ENCODE measurements around the gene TTC5.

TTC5 gene

DNA sequence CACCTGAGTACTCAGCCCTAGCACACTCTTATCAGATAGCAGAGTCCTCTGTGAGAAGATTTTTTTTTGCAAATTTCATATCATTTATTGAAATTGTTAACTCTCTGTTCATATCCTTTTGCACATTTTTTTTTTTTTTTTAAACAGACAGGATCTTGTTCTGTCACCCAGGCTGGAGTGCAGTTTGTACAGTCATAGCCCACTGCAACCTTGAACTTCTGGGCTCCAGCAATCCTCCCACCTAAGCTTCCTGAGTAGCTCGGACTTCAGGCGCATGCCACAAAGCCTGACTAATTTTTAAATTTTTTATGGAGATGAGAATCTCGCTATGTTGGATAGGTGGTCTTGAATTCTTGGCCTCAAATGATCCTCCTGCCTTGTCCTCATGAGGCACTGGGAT, 42.0 kb upstream of the TTC5 start:
- peaks cover 26% of the 10 kb centered on the region for H3K79me2 ChIP-seq (ENCODE audit: control insufficient read depth, low read length)
- peaks cover 80% of the 10 kb centered on the region for H3K36me3 ChIP-seq (ENCODE audit: control insufficient read depth, low read length)
- TF ChIP-seq, protein P1, sequence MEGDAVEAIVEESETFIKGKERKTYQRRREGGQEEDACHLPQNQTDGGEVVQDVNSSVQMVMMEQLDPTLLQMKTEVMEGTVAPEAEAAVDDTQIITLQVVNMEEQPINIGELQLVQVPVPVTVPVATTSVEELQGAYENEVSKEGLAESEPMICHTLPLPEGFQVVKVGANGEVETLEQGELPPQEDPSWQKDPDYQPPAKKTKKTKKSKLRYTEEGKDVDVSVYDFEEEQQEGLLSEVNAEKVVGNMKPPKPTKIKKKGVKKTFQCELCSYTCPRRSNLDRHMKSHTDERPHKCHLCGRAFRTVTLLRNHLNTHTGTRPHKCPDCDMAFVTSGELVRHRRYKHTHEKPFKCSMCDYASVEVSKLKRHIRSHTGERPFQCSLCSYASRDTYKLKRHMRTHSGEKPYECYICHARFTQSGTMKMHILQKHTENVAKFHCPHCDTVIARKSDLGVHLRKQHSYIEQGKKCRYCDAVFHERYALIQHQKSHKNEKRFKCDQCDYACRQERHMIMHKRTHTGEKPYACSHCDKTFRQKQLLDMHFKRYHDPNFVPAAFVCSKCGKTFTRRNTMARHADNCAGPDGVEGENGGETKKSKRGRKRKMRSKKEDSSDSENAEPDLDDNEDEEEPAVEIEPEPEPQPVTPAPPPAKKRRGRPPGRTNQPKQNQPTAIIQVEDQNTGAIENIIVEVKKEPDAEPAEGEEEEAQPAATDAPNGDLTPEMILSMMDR (IDR thresholded peaks at IDR 0.05; ENCODE audit: low read depth, low read length, poor library complexity, severe bottlenecking), result no peak
- TF ChIP-seq EZH2phosphoT487 (IDR thresholded peaks at IDR 0.05; ENCODE audit: borderline replicate concordance, low read length), result no peak

GRCh38 chr14:20346713-20347112, 41.0 kb upstream of the TTC5 start:
- no peaks in the 10 kb centered on the region for H3K9me3 ChIP-seq (ENCODE audit: control insufficient read depth, insufficient read depth, low read length)
- H3K4me1 ChIP-seq (ENCODE audit: control insufficient read depth, low read length), result peaks cover 11% of the 10 kb centered on the region
- H4K20me1 ChIP-seq (ENCODE audit: control insufficient read depth, insufficient read depth, low read depth, low read length), result no peaks in the 10 kb centered on the region
- H3K4me3 ChIP-seq (ENCODE audit: low read length), result no peak overlapping the region
- no peaks in the 10 kb centered on the region for H3K9me2 ChIP-seq (replicated peaks; ENCODE audit: control insufficient read depth, low read length)
- peaks cover 7% of the 10 kb centered on the region for H3F3A ChIP-seq (ENCODE audit: control insufficient read depth, insufficient read depth)
- TF ChIP-seq EZH2phosphoT487 (IDR thresholded peaks at IDR 0.05; ENCODE audit: borderline replicate concordance, low read length), result no peak
- TF ChIP-seq, protein P1 (IDR thresholded peaks at IDR 0.05; ENCODE audit: low read depth, low read length, poor library complexity, severe bottlenecking), result no peak
- H3K4me2 ChIP-seq (ENCODE audit: low read length), result no peak overlapping the region
- H3K79me2 ChIP-seq (ENCODE audit: control insufficient read depth, low read length), result peaks cover 26% of the 10 kb centered on the region
- peaks cover 72% of the 10 kb centered on the region for H3K36me3 ChIP-seq (ENCODE audit: control insufficient read depth, low read length)
- no peaks in the 10 kb centered on the region for H3K27me3 ChIP-seq (ENCODE audit: control insufficient read depth, low read length)
- H3K27ac ChIP-seq (ENCODE audit: low read depth, low read length), result no peak overlapping the region

More for the DNA sequence above, 42.0 kb upstream of the TTC5 start:
- Histone ChIP-seq H3K27me3 (ENCODE audit: control insufficient read depth, low read length) (no peaks in the 10 kb centered on the region), H3K4me1 (ENCODE audit: control insufficient read depth, low read length) (peaks cover 10% of the 10 kb centered on the region), H3K4me3 (ENCODE audit: low read length) (no peak overlapping the region), H3K4me2 (ENCODE audit: low read length) (no peak overlapping the region), H3K27ac (ENCODE audit: low read depth, low read length) (no peak overlapping the region), H3F3A (ENCODE audit: control insufficient read depth, insufficient read depth) (peaks cover 2% of the 10 kb centered on the region; the same call in 1 of the 2 replicates), H3K9me3 (ENCODE audit: control insufficient read depth, insufficient read depth, low read length) (no peaks in the 10 kb centered on the region), H4K20me1 (ENCODE audit: control insufficient read depth, insufficient read depth, low read depth, low read length) (no peaks in the 10 kb centered on the region), H3K9me2 (replicated peaks; ENCODE audit: control insufficient read depth, low read length) (no peaks in the 10 kb centered on the region)

- Histone ChIP-seq H3K4me3 (ENCODE audit: low read length) (no peak overlapping the region), H3K36me3 (ENCODE audit: control insufficient read depth, low read length) (peaks cover 61% of the 10 kb centered on the region), H3K9me2 (replicated peaks; ENCODE audit: control insufficient read depth, low read length) (no peaks in the 10 kb centered on the region), H3K79me2 (ENCODE audit: control insufficient read depth, low read length) (peaks cover 26% of the 10 kb centered on the region), H3K9me3 (ENCODE audit: control insufficient read depth, insufficient read depth, low read length) (no peaks in the 10 kb centered on the region), H3K4me2 (ENCODE audit: low read length) (0 out of 2 replicates have a peak overlapping the region, but pooled peaks have one; percentile 88), H3K27ac (ENCODE audit: low read depth, low read length) (no peak overlapping the region), H3F3A (ENCODE audit: control insufficient read depth, insufficient read depth) (peaks cover 16% of the 10 kb centered on the region), H3K4me1 (ENCODE audit: control insufficient read depth, low read length) (peaks cover 17% of the 10 kb centered on the region), H4K20me1 (ENCODE audit: control insufficient read depth, insufficient read depth, low read depth, low read length) (no peaks in the 10 kb centered on the region), H3K27me3 (ENCODE audit: control insufficient read depth, low read length) (no peaks in the 10 kb centered on the region)
- TF ChIP-seq EZH2phosphoT487 (IDR thresholded peaks at IDR 0.05; ENCODE audit: borderline replicate concordance, low read length), result no peak
- TF ChIP-seq, protein P1 (IDR thresholded peaks at IDR 0.05; ENCODE audit: low read depth, low read length, poor library complexity, severe bottlenecking), result no peak
Observed at GRCh38 chr14:20345366-20345765, 39.6 kb upstream of the TTC5 start.

Measured in DOHH2 (cell line).